BJ (cell line): ENCODE measurements around the gene MUC13. TPM values are rescaled to one million over a fixed set of nuclear protein-coding genes. Genes with fewer than 3 reads are reported as not detected.

Source experiments
- CTCF ChIA-PET: fragments of 350-600 bp; formaldehyde crosslinking; extraction: SDS; loops from one replicate; lab custom pipeline; 2021; ENCODE audit warnings: antibody characterized with exemption, inconsistent platforms; lab: Yijun Ruan, JAX
- POLR2A ChIA-PET: fragments of 300-600 bp; sonication (Branson Sonifier 250); formaldehyde crosslinking; extraction: SDS; loops from one replicate; lab custom pipeline; 2021; ENCODE audit warnings: antibody characterized with exemption; lab: Charles Lee
- DNase-seq: peaks from one replicate; pipeline ENCODE4 v3.0.0-alpha.2; 2011; ENCODE audit warnings: low read depth
- H3K27me3 ChIP-seq: 2 replicates; pipeline ENCODE4 v1.6.0; 2011; ENCODE audit warnings: low read length; ENCODE audit not compliant: control insufficient read depth, insufficient read depth
- H3K36me3 ChIP-seq: 2 replicates; pipeline ENCODE4 v1.5.1; 2011; ENCODE audit warnings: low read length; ENCODE audit not compliant: control insufficient read depth, insufficient read depth
- H3K4me3 ChIP-seq: 2 replicates; pipeline ENCODE4 v1.5.1; 2011; ENCODE audit warnings: low read depth, mild to moderate bottlenecking, control low read depth, low read length
- CTCF ChIP-seq: IDR thresholded peaks from 2 replicates; pipeline ENCODE4 v1.5.1; 2011; ENCODE audit warnings: low read depth, mild to moderate bottlenecking, control low read depth, inconsistent platforms, low read length, moderate library complexity; ENCODE audit not compliant: insufficient read depth
- polyA plus RNA-seq: library from polyadenylated mRNA; depleted of rRNA; stranded (reverse); fragments of >200 nt; gene quantifications from 2 replicates; pipeline ENCODE4 v1.2.3, GENCODE V29; 2011

The MUC13 gene
- polyA plus RNA-seq, 1 experiment, result not detected

GRCh38 chr3:124907957-124908356 is 26.6 kb downstream of the MUC13 start:
- Histone ChIP-seq H3K36me3 (no peaks in the 10 kb centered on the region), H3K4me3 (no peak overlapping the region), H3K27me3 (peaks cover 10% of the 10 kb centered on the region; the same call in 1 of the 2 replicates)
- POLR2A ChIA-PET, result no interaction called here
- no peak for TF ChIP-seq CTCF
- CTCF ChIA-PET, result interaction anchor here (2.2 kb wide), 1 partner anchor 678 kb away, joined by 11 read pairs; no protein-coding TSS in a partner anchor
- DNase-seq, result no peak

DNA sequence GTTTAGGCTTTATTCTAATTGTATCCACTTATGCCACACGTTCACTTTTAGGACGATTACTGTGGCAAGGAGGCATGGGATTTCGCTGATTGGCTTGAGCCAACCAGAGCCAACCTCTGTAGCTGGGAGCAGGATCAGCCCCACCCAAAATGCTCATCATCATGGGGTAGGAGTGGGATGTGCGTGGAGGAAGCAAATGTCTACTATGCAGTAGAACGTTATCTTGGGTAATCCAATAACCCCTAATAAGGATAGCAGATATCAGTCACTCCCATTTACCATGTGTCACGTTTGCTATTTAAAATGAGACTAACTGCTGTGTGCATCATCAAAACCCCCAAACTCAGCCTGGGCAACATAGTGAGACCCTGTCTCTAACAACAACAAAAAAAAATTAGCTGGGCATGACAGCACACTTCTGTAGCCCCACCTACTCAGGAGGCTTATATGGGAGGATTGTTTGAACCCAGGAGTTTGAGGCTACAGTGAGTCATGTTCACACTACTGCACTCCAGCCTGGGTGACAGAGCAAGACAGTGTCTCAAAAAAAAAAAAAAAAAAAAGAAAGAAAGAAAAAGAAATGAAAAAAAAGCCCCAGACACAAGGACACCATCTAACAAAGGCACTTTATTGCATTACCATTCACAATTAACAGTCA is 29.6 kb downstream of the MUC13 start:
- H3K36me3 ChIP-seq, result no peaks in the 10 kb centered on the region
- no peak overlapping the region for H3K4me3 ChIP-seq
- CTCF ChIA-PET, result interaction anchor here (1.0 to 7.1 kb wide), 6 partner anchors 29 to 345 kb away, joined by 3 to 223 read pairs (median 4); no protein-coding TSS in a partner anchor
- peaks cover 4% of the 10 kb centered on the region; the same call in 1 of the 2 replicates for H3K27me3 ChIP-seq
- DNase-seq, result no peak
- no peak for TF ChIP-seq CTCF
- POLR2A ChIA-PET, result no interaction called here

GRCh38 chr3:124903896-124904834 is 30.4 kb downstream of the MUC13 start:
- ChIA-PET POLR2A (no interaction called here), CTCF (interaction anchor here (0.7 to 7.1 kb wide), 10 partner anchors 23 to 682 kb away, joined by 3 to 223 read pairs (median 4); no protein-coding TSS in a partner anchor)
- no peak for TF ChIP-seq CTCF
- Histone ChIP-seq H3K4me3 (no peak overlapping the region), H3K36me3 (no peaks in the 10 kb centered on the region), H3K27me3 (peaks cover 4% of the 10 kb centered on the region; the same call in 1 of the 2 replicates)
- no peak for DNase-seq

GRCh38 chr3:124896824-124897526 is 37.6 kb downstream of the MUC13 start:
- Histone ChIP-seq H3K27me3 (no peaks in the 10 kb centered on the region), H3K4me3 (no peak overlapping the region), H3K36me3 (no peaks in the 10 kb centered on the region)
- DNase-seq, result no peak
- ChIA-PET CTCF (interaction anchor here (1.0 to 4.6 kb wide), 3 partner anchors 110 to 337 kb away, joined by 4 to 22 read pairs (median 5); no protein-coding TSS in a partner anchor), POLR2A (interaction anchor here (0.9 kb wide), 1 partner anchor 127 kb away, joined by 3 read pairs; no protein-coding TSS in a partner anchor)
- no peak for TF ChIP-seq CTCF
